ENCODE results near the gene SEC14L6.

Gene SEC14L6

DNA sequence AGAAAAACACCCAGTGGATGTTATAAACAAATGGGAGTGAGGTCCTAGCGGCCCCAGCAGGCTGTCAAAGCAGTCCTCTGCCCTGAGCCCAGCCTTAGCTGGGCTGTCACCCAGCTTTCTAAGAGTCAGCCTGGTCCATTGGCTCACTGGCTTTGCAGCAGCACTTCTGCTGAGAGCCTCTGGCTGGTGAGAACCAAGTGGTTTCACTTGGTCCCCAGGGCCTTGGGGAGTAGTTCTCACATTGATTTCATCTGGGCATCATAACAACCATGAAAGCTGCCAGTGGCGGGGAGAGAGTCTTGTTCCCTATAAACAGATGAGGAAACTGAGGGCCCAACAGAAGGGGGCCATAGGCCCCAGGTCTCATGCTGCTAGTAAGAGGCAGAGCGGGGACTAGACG is 11.4 kb downstream of the SEC14L6 start:
- DNase-seq (ENCODE audit: low read depth) = no peak

DNA sequence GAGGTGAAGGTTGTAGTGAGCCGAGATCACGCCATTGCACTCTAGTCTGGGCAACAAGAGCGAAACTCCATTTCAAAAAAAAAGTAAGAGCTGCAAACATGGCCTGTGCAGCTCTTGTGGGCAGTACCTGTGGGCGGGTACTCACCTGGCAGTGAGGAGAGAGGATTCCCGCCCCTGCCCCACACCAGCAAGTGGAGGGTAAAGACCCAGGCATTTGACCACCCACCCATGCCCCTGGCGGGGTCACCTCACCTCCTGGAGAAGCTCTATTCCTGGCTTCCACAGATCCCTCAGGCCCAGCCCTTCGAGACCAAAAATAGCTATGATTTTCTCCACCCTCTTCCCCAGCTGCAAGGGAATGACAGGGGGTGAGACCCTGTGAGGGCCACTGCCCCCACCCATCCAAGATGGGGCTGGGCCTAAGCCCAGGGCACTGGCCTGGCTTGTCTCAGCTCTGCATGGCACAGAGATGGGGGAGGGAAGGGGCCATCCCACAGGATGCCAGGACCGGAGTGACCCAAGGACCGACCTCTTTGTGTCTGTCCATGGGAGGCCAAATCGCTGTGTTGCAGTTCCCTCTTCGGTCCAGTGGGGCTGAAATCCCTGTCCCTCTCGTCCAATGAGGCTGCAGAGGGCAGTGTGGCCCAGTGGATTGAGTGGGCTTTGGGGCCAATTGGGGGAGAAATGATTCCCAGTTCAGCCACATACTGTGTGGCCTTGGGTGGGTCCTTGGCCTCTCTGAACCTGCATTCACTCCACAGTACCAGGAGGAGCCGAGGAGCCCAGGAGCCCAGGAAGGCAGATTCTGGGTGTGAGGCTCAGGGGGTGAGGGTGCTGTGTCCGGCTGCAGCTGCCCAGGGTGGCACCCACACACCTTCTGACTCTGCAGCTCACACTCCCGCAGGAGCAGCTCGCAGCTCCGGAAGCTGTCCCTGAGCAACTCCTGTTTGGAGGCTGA is 14.6 kb downstream of the SEC14L6 start:
- DNase-seq (ENCODE audit: low read depth) = no peak

GRCh38 chr22:30526656-30527055 is 19.9 kb downstream of the SEC14L6 start:
- DNase-seq (ENCODE audit: low read depth) = no peak

GRCh38 chr22:30523646-30524489 is 22.7 kb downstream of the SEC14L6 start:
- no peak for DNase-seq (ENCODE audit: low read depth)

GRCh38 chr22:30521368-30522156 is 25.0 kb downstream of the SEC14L6 start:
- DNase-seq (ENCODE audit: low read depth) = no peak

DNA sequence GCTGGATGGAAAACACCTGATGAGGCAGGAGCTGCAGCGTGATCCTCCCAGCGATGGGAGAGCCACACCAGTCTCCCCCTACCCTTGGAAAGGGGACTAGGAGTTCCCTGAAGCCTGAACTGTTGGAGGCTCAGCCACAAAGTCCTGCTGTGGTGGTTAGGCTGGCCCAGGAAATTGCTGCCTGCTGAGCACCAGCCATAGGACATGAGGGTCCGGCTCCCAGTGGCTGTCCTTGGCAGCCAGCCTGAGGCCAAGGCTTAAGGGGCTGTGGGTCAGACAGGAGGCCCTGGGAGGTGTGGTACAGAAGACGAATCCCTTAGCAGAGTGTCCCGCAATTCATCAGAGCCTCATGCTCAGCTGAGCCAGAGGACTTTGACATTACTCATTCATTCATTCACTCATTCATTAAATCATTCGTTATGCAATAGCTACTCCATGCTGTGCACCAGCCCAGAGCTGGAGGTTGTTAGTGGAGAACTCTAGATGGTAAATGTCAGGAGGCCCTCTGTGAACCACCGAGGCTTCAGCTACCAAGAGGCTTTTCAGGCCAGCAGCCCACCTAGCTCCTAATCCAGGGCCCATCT is 26.6 kb downstream of the SEC14L6 start:
- no peak for DNase-seq (ENCODE audit: low read depth)

- no peak for DNase-seq (ENCODE audit: low read depth)
Observed at GRCh38 chr22:30516731-30517130, 29.8 kb downstream of the SEC14L6 start.

- no peak for DNase-seq (ENCODE audit: low read depth)
Observed at GRCh38 chr22:30516273-30516672, 30.3 kb downstream of the SEC14L6 start.

DNA sequence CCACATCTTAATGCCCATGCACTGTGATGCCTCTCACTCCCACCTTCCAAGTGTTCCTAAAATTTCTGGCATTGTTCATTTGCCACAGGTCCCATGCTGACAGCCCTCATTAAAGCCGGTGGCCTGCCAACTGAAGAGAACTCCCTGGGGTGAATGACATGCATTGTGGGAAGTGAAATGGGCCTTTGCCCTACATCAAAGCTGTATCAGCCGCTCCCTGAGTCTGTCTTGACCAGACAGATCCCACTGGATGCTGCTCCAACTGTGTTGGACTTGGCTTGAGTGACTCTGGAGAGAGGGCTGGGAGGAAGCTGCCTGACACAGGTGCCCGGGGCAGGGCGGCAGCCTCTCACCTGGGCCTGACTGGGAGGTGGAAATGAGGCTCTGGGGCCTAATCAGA is 32.3 kb downstream of the SEC14L6 start:
- DNase-seq (ENCODE audit: low read depth) = no peak

DNA sequence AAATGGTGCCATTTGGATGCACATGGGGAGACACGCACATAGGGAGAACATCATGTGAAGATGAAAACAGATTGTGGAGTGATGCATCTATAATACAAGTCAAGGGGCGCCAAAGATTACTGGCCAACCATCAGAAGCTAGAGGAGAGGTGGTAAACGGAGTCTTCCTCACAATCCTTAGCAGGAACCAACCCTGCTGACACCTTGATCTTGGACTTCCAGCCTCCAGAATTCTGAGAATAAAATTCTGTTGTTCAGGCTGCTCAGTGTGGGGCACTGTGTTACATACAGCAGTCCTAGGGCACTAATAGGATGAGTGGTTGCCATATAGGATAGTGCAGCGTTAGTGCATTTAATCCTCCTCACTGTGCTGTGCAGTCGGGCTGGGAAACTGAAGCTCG is 33.1 kb downstream of the SEC14L6 start:
- no peak for DNase-seq (ENCODE audit: low read depth)

GRCh38 chr22:30511911-30512310 is 34.6 kb downstream of the SEC14L6 start:
- no peak for DNase-seq (ENCODE audit: low read depth)

DNA sequence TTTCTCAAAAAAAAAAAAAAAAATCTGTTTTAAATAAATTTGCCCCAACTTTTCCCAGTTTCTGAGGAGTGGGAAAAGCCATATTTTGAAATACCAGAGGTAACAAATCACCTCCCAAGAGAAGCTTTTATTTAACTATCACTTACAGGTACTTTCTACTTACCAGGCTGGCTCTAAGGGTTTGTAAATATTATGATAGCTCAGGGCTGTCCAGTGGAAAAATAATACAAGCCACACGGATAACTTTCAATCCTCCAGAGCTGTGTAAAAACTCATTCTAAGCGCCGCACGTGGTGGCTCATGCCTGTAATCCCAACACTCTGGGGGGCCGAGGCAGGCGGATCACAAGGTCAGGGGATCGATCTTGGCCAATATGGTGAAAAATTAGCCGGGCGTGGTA is 35.4 kb downstream of the SEC14L6 start:
- DNase-seq (ENCODE audit: low read depth) = no peak

DNA sequence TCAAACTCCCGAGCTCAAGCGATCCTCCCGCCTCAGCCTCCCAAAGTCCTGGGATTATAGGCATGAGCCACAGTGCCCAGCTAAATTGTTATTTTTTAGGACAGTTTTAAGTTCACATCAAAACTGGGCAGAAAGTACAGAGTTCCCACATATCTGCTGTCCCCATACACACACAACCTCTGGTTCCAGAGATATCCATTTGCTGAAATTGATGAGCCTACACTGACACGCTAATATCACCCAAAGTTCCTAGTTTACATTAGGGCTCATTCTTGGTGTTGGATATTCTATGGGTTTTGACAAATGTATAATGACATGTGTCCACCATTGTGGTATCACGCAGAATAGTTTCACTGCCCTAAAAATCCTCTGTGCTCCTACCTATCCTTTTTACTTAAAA is 38.3 kb downstream of the SEC14L6 start:
- no peak for DNase-seq (ENCODE audit: low read depth)

DNA sequence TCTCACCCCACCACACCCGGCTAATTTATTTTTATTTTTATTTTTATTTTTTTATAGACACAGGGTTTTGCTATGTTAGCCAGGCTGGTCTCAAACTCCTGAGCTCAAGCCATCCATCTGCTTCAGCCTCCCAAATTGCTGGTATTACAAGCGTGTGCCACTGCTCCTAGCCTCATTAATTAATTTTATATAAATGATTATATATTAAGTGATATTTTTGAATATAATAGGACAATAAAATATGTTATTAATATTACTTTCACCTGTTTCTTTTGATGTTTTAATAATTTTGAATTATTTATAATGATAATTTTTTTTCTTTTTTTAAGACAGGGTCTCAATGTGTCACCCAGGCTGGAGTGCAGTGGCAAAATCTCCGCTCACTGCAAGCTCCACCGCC is 38.9 kb downstream of the SEC14L6 start:
- DNase-seq (ENCODE audit: low read depth) = no peak

DNA sequence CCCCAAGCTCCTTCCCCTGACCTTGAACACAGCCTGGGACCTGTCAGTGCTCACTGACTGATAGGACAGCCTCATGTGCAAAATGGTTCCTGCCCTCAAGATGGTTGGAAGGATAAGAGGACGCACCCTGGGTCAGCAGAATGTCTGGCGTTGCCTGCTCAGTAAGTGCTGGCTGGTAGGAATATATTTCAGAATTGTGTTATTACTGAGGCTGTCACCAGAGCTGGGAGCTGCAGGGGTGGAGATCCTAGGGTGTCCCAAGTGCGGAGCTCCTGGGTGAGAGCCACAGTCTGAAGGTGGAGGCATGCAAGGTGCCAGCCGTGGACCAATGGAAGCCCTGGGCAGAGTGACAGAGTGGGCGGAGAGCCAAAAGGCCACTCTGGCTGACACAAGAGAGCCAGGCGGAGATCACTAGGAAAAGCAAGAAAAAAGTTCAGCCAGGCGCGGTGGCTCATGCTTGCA is 40.0 kb downstream of the SEC14L6 start:
- DNase-seq (ENCODE audit: low read depth) = no peak

DNA sequence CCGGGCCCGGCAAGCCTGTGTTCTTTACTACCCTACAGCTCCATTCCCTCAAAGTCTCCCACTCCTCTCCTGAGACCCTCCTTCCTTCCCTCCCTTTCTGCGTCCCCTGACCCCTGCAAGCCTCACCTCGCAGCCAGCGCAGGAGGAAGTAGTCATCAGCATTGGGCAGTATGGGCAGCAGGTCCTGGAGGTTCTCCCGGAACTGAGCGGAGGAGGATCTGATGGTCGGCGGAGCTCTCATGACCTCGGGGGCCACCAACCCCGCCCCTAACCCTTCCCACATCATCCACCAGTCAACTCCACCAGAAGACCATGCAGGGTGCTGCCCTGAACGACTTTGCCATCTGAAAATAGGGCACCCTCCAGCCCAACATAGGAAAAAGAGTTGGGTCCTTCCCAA is 43.0 kb downstream of the SEC14L6 start:
- no peak for DNase-seq (ENCODE audit: low read depth)

DNA sequence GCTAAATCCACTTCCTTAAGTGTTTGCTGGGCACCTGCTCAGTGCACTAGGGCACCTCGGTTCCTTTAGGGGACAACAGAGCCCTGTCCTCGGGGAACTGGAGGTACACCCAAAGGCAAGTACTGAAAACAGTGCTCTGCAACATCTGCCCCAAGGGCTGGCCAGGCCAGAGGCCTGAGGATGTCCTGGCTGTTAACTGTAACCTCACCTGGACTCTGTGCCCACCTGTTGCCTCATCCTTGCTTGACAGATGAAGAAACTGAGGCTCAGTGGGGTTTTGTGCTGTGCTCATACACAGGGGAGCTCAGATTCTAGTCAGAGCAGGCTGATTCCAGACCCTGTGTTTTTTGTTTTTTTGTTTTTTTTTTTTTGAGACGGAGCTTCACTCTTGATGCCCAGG is 43.6 kb downstream of the SEC14L6 start:
- DNase-seq (ENCODE audit: low read depth) = no peak

GRCh38 chr22:30502153-30502552 is 44.4 kb downstream of the SEC14L6 start:
- no peak for DNase-seq (ENCODE audit: low read depth)

- no peak for DNase-seq (ENCODE audit: low read depth)
Observed at GRCh38 chr22:30500628-30501027, 45.9 kb downstream of the SEC14L6 start.

GRCh38 chr22:30497466-30498150 is 48.9 kb downstream of the SEC14L6 start:
- DNase-seq (ENCODE audit: low read depth) = no peak

All from stimulated activated CD8-positive, alpha-beta memory T cell treated with anti-CD3 and anti-CD28 coated beads, Interleukin-7, amount 100 ng/mL, for 24 hours (primary cell).